Effector memory CD4-positive, alpha-beta T cell (primary cell): ENCODE data around the gene BBS9.

Experiments used
- DNase-seq, 3 donors: peaks; one replicate each; pipeline ENCODE4 v3.0.0-alpha.2; 2020
- H3K27ac ChIP-seq: 2 replicates; pipeline ENCODE4 v1.7.0; 2013; ENCODE audit warnings: mild to moderate bottlenecking, low read length, moderate library complexity; ENCODE audit not compliant: insufficient read depth, poor library complexity, severe bottlenecking
- H3K27me3 ChIP-seq: replicated peaks from 2 replicates; pipeline ENCODE4 v1.7.0; 2013; ENCODE audit warnings: mild to moderate bottlenecking, low read length; ENCODE audit not compliant: insufficient read depth, control insufficient read depth, poor library complexity, severe bottlenecking
- H3K36me3 ChIP-seq: 2 replicates; pipeline ENCODE4 v1.7.0; 2013; ENCODE audit warnings: mild to moderate bottlenecking, low read length, moderate library complexity; ENCODE audit not compliant: control insufficient read depth, insufficient read depth
- H3K4me1 ChIP-seq: 2 replicates; pipeline ENCODE4 v1.7.0; 2013; ENCODE audit warnings: low read length, mild to moderate bottlenecking; ENCODE audit not compliant: control insufficient read depth, insufficient read depth, poor library complexity, severe bottlenecking
- H3K4me3 ChIP-seq: 2 replicates; pipeline ENCODE4 v1.7.0; 2013; ENCODE audit warnings: low read length, low read depth, mild to moderate bottlenecking; ENCODE audit not compliant: insufficient read depth, poor library complexity, severe bottlenecking
- H3K9me3 ChIP-seq: 2 replicates; pipeline ENCODE4 v1.7.0; 2013; ENCODE audit warnings: mild to moderate bottlenecking, low read length, moderate library complexity; ENCODE audit not compliant: control insufficient read depth

Gene BBS9

DNA sequence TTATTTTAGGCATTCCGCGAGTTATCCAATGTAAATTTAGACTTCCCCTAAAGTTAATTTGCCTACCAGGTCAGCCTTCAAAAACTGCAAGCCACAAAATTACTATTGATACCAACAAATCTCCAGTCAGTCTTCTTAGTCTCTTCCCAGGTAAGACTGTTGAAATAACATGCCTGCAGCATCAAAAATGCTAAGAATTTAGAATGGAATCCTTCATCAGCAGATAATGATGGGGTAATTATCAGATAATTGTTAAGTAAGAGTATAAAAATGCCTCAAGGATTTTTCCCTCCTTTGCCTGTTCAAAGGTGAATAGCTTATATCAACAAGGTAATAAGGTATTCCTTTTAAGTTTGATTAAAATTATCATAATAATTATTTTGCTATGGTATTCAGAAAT lies 228.5 kb downstream of the BBS9 start:
- Histone ChIP-seq H3K36me3 (no peaks in the 10 kb centered on the region), H3K4me1 (no peaks in the 10 kb centered on the region)

DNA sequence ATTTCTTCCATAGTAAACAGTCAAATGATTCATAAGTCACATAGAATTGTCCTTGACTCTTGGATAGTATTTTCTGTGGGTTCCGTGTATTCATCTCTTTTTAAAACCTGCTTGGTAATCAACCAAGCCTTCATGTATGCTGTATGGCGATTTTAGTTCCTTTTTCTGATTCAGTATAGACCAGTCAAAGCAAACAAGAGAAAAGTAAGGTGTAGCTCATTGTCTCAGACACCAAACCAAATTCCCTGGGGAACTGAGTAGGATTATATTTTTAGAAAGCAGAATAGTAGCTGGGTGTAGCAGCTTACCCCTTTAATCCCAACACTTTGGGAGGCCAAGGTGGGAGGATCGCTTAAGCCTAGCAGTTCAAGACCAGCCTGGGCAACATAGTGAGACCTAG lies 240.5 kb downstream of the BBS9 start:
- H3K27me3 ChIP-seq, result no peaks in the 10 kb centered on the region
- H3K4me1 ChIP-seq, result no peaks in the 10 kb centered on the region
- H3K36me3 ChIP-seq, result no peaks in the 10 kb centered on the region
- H3K9me3 ChIP-seq, result no peaks in the 10 kb centered on the region
- no peak for DNase-seq
- H3K27ac ChIP-seq, result no peak overlapping the region
- H3K4me3 ChIP-seq, result no peak overlapping the region

More for the DNA sequence above, 228.5 kb downstream of the BBS9 start:
- no peaks in the 10 kb centered on the region for H3K27me3 ChIP-seq
- H3K27ac ChIP-seq, result no peak overlapping the region
- no peaks in the 10 kb centered on the region for H3K9me3 ChIP-seq
- no peak overlapping the region for H3K4me3 ChIP-seq
- DNase-seq, result no peak

DNA sequence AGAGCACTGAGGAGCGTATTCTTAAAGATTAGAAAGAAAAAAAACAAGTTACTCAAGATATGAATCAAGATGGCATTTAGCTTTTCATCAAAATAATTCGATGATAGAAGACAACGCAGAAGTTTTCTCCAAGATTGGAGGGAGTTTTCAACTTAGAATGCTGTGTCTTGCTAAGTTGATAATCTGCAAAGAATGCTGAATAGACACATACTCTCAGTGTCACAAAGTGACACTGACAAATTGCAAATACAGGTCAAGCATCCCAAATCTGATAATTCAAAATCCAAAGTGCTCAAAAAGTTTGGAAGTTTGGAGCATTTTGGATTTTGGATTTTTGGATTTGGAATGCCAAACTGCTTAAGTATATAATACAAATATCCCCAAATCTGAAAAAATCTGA lies 243.8 kb downstream of the BBS9 start:
- no peaks in the 10 kb centered on the region for H3K27me3 ChIP-seq

GRCh38 chr7:33379891-33380525 lies 250.6 kb downstream of the BBS9 start:
- Histone ChIP-seq H3K4me1 (no peaks in the 10 kb centered on the region), H3K36me3 (peaks cover 2% of the 10 kb centered on the region), H3K9me3 (no peaks in the 10 kb centered on the region), H3K27ac (no peak overlapping the region), H3K4me3 (no peak overlapping the region), H3K27me3 (no peaks in the 10 kb centered on the region)
- no peak for DNase-seq

More for the DNA sequence above, 243.8 kb downstream of the BBS9 start:
- no peaks in the 10 kb centered on the region for H3K9me3 ChIP-seq
- H3K36me3 ChIP-seq, result no peaks in the 10 kb centered on the region
- DNase-seq, result no peak
- no peaks in the 10 kb centered on the region for H3K4me1 ChIP-seq
- H3K27ac ChIP-seq, result no peak overlapping the region
- no peak overlapping the region for H3K4me3 ChIP-seq

DNA sequence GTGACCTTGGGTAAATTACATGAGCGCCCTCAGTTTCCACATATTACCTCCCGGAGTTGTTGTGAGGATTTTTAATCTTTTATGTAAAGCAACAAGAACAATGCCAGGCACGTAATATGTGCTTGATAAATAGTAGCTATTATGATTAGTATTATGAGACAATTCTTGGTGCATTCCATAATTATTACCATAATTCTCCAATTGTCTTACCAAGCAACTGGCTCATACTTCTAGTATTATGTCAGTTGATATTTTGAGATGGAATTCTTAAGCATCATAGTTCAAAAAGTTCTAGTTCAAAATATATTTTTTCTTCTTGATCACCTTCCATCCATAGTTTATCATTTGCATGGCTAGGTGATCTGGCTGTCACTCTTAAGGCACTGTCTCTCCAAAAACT lies 259.0 kb downstream of the BBS9 start:
- Histone ChIP-seq H3K4me3 (no peak overlapping the region), H3K9me3 (no peaks in the 10 kb centered on the region), H3K4me1 (no peaks in the 10 kb centered on the region), H3K27me3 (no peaks in the 10 kb centered on the region), H3K36me3 (peaks cover 9% of the 10 kb centered on the region), H3K27ac (no peak overlapping the region)
- DNase-seq, result no peak

GRCh38 chr7:33392148-33392547 lies 262.8 kb downstream of the BBS9 start:
- peaks cover 6% of the 10 kb centered on the region for H3K36me3 ChIP-seq
- no peak overlapping the region for H3K4me3 ChIP-seq
- H3K27ac ChIP-seq, result no peak overlapping the region
- no peaks in the 10 kb centered on the region for H3K27me3 ChIP-seq
- DNase-seq, result no peak
- H3K9me3 ChIP-seq, result no peaks in the 10 kb centered on the region
- H3K4me1 ChIP-seq, result no peaks in the 10 kb centered on the region

GRCh38 chr7:33393770-33394169 lies 264.4 kb downstream of the BBS9 start:
- H3K9me3 ChIP-seq, result no peaks in the 10 kb centered on the region
- H3K4me1 ChIP-seq, result no peaks in the 10 kb centered on the region
- H3K4me3 ChIP-seq, result no peak overlapping the region
- no peaks in the 10 kb centered on the region for H3K36me3 ChIP-seq
- H3K27ac ChIP-seq, result no peak overlapping the region
- no peak for DNase-seq
- H3K27me3 ChIP-seq, result no peaks in the 10 kb centered on the region

DNA sequence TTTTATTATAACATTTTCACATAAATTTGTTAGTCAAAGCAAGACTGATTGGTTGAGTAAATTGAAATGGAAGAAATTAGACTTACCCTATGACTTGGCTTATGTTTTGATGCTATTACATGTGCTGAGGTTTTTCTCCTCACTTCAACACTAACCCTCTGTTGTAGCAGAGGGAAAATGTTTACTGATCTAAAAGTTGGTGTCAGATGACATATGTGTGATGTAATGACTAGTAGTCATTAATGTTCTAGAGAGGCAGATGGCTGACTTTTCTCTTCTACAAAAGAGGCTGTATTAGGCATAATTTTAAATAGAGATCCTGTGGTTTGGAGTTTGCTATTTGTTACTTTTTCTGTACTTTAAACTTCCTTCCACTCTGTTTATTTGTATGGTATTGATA lies 266.0 kb downstream of the BBS9 start:
- Histone ChIP-seq H3K4me3 (no peak overlapping the region), H3K27ac (no peak overlapping the region), H3K4me1 (no peaks in the 10 kb centered on the region), H3K36me3 (no peaks in the 10 kb centered on the region), H3K27me3 (no peaks in the 10 kb centered on the region), H3K9me3 (no peaks in the 10 kb centered on the region)
- no peak for DNase-seq

DNA sequence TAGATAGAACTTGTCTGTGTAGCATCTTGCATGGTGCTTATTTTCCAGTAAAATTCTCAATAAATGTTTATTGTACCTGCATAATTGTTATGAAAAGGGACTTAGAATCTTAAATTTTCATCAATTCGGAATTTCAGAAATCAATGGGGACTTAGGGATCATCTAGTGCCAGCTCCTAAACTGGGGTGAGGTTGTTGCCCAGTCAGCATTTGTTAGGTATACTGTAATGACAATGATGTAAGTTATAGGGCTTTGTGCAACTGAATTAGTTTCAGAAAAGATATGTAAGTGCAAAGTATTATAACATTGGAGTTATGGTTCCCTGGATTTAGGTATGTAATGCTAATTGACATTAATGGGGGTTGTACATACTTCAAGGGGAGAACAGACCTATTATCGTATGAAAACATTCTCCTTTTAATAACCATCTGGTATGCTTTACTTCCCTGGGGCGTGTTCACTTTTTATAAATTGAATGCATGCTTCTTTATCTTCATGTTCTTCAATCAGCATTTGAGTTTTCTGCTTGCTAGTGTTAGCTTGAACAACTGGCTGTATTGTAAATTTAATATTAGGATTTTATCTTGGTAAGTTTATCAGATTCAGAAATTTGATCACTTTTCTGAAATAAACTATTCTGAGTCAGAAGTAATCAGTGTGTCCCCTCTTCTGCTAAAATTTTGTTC lies 270.3 kb downstream of the BBS9 start:
- Histone ChIP-seq H3K27me3 (no peaks in the 10 kb centered on the region), H3K4me3 (no peak overlapping the region), H3K27ac (no peak overlapping the region), H3K36me3 (no peaks in the 10 kb centered on the region), H3K4me1 (no peaks in the 10 kb centered on the region), H3K9me3 (no peaks in the 10 kb centered on the region)
- DNase-seq, result no peak

DNA sequence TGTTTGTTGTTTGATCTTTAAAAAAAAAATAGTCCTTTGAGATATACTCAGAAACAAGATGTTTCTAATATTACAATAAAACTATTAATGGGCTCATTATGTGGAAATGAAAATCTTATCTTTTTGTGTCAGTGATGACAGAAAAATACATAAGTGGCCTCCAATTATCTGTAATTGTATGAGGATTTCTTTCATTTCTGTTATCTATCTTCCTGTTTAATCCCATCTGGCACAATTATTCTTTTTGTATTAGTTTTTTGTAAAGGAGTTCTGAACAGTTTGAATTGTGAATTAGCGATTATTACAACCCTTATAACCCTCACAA lies 270.8 kb downstream of the BBS9 start:
- no peak for DNase-seq
- Histone ChIP-seq H3K27me3 (no peaks in the 10 kb centered on the region), H3K4me3 (no peak overlapping the region), H3K4me1 (no peaks in the 10 kb centered on the region), H3K27ac (no peak overlapping the region), H3K9me3 (no peaks in the 10 kb centered on the region), H3K36me3 (no peaks in the 10 kb centered on the region)
